HEK293 (cell line): ENCODE measurements around the gene MEGF6.

Source experiments
- CTCF ChIA-PET: fragments of 350-600 bp; formaldehyde crosslinking; extraction: SDS; loops from one replicate; lab custom pipeline; 2021; ENCODE audit warnings: antibody characterized with exemption; lab: Yijun Ruan, JAX
- POLR2A ChIA-PET: fragments of 300-600 bp; formaldehyde crosslinking; extraction: SDS; loops from one replicate; lab custom pipeline; 2020; ENCODE audit warnings: antibody characterized with exemption, inconsistent platforms; lab: Yijun Ruan, JAX
- H3K27ac ChIP-seq: fragments of 200-500 bp; sonication (Bioruptor generic); 2 replicates; pipeline ENCODE4 v1.5.1; 2014; ENCODE audit warnings: low read depth, low read length, control low read depth, inconsistent platforms; ENCODE audit errors: extremely low read depth
- H3K36me3 ChIP-seq, 2 experiments: fragments of 200-500 bp in 1 of 2; sonication (Bioruptor generic) in 1 of 2; 1 replicate in 1 of 2; 2 replicates in 1 of 2; pipeline ENCODE4 v1.5.1; 2014 to 2017; ENCODE audit warnings: inconsistent platforms in 2 of 2, low read length in 2 of 2; ENCODE audit not compliant: control insufficient read depth in 2 of 2, insufficient read depth in 1 of 2
- H3K4me1 ChIP-seq: fragments of 200-500 bp; sonication (Bioruptor generic); 2 replicates; pipeline ENCODE4 v1.5.1; 2014; ENCODE audit warnings: mild to moderate bottlenecking, low read length, inconsistent platforms; ENCODE audit not compliant: control insufficient read depth, insufficient read depth
- H3K4me3 ChIP-seq: 2 replicates; pipeline ENCODE4 v1.5.1; 2011; ENCODE audit warnings: low read depth, mild to moderate bottlenecking, control low read depth, low read length, moderate library complexity
- H3K9me3 ChIP-seq: fragments of 200-500 bp; sonication (Bioruptor generic); 2 replicates; pipeline ENCODE4 v1.5.1; 2014; ENCODE audit warnings: low read depth, low read length, inconsistent platforms; ENCODE audit not compliant: control insufficient read depth, insufficient read depth
- GFI1B ChIP-seq: fragments of 450-650 bp; formaldehyde crosslinking; IDR thresholded peaks from 2 replicates; pipeline ENCODE4 v1.5.1; 2016; ENCODE audit warnings: missing biosample characterization, missing genetic modification characterization
- GLI4 ChIP-seq: fragments of 450-650 bp; formaldehyde crosslinking; IDR thresholded peaks from 2 replicates; pipeline ENCODE4 v1.5.1; 2016; ENCODE audit warnings: missing biosample characterization, missing genetic modification characterization
- GLIS1 ChIP-seq: fragments of 450-650 bp; formaldehyde crosslinking; IDR thresholded peaks from 2 replicates; pipeline ENCODE4 v1.5.1; 2016; ENCODE audit warnings: missing biosample characterization, missing genetic modification characterization
- HOXA7 ChIP-seq: sonication (generic); formaldehyde crosslinking; IDR thresholded peaks from 2 replicates; pipeline ENCODE4 v1.8.1; 2022; ENCODE audit warnings: missing genetic modification reagents, borderline replicate concordance
- KLF1 ChIP-seq: fragments of 450-650 bp; formaldehyde crosslinking; IDR thresholded peaks from 2 replicates; pipeline ENCODE4 v1.5.1; 2016; ENCODE audit warnings: missing biosample characterization, missing genetic modification characterization
- KLF16 ChIP-seq: fragments of 450-650 bp; formaldehyde crosslinking; IDR thresholded peaks from 2 replicates; pipeline ENCODE4 v1.5.1; 2017; ENCODE audit warnings: missing biosample characterization, missing genetic modification characterization
- KLF9 ChIP-seq: fragments of 450-650 bp; formaldehyde crosslinking; IDR thresholded peaks from 2 replicates; pipeline ENCODE4 v1.5.1; 2016; ENCODE audit warnings: missing biosample characterization, missing genetic modification characterization, low read depth
- TRIM28 ChIP-seq: IDR thresholded peaks from 2 replicates; pipeline ENCODE4 v1.6.1; 2011; ENCODE audit warnings: low read length, control low read depth, borderline replicate concordance
- ZBTB8A ChIP-seq: fragments of 450-650 bp; formaldehyde crosslinking; IDR thresholded peaks from 2 replicates; pipeline ENCODE4 v1.5.1; 2016; ENCODE audit warnings: missing biosample characterization, missing genetic modification characterization
- ZNF133 ChIP-seq: fragments of 450-650 bp; formaldehyde crosslinking; IDR thresholded peaks from 2 replicates; pipeline ENCODE4 v1.5.1; 2016; ENCODE audit warnings: missing biosample characterization, missing genetic modification characterization
- ZNF2 ChIP-seq: fragments of 450-650 bp; formaldehyde crosslinking; IDR thresholded peaks from 2 replicates; pipeline ENCODE4 v1.5.1; 2016; ENCODE audit warnings: missing biosample characterization, missing genetic modification characterization
- ZNF266 ChIP-seq: fragments of 450-650 bp; formaldehyde crosslinking; IDR thresholded peaks from 2 replicates; pipeline ENCODE4 v1.5.1; 2016; ENCODE audit warnings: missing biosample characterization, missing genetic modification characterization, low read depth
- ZNF335 ChIP-seq: fragments of 450-650 bp; formaldehyde crosslinking; conservative IDR thresholded peaks from 2 replicates; pipeline ENCODE4 v1.5.1; 2016; ENCODE audit warnings: missing biosample characterization, missing genetic modification characterization
- ZNF423 ChIP-seq: fragments of 450-650 bp; formaldehyde crosslinking; IDR thresholded peaks from 2 replicates; pipeline ENCODE4 v1.5.1; 2016; ENCODE audit warnings: missing biosample characterization, missing genetic modification characterization
- ZNF629 ChIP-seq: fragments of 450-650 bp; formaldehyde crosslinking; IDR thresholded peaks from 2 replicates; pipeline ENCODE4 v1.5.1; 2017; ENCODE audit warnings: missing biosample characterization, missing genetic modification characterization
- ZNF768 ChIP-seq: fragments of 450-650 bp; formaldehyde crosslinking; IDR thresholded peaks from 2 replicates; pipeline ENCODE4 v1.5.1; 2018; ENCODE audit warnings: missing biosample characterization, mild to moderate bottlenecking, missing genetic modification characterization
- ZNF776 ChIP-seq: fragments of 450-650 bp; formaldehyde crosslinking; IDR thresholded peaks from 2 replicates; pipeline ENCODE4 v1.5.0; 2017; ENCODE audit warnings: missing biosample characterization, missing genetic modification characterization, borderline replicate concordance
- TF ChIP-seq, protein P1 (sequence below): fragments of 450-650 bp; formaldehyde crosslinking; IDR thresholded peaks from 2 replicates; pipeline ENCODE4 v1.5.1; 2016; ENCODE audit warnings: missing biosample characterization, missing genetic modification characterization
- TF ChIP-seq, protein P2 (sequence below): fragments of 450-650 bp; formaldehyde crosslinking; IDR thresholded peaks from 2 replicates; pipeline ENCODE4 v1.5.1; 2017; ENCODE audit warnings: missing biosample characterization, mild to moderate bottlenecking, missing genetic modification characterization, moderate library complexity
- TF ChIP-seq, protein P3 (sequence below): fragments of 450-650 bp; formaldehyde crosslinking; IDR thresholded peaks from 2 replicates; pipeline ENCODE4 v1.5.1; 2016; ENCODE audit warnings: missing biosample characterization, missing genetic modification characterization
- TF ChIP-seq, protein P4 (sequence below): fragments of 450-650 bp; formaldehyde crosslinking; conservative IDR thresholded peaks from 2 replicates; pipeline ENCODE4 v1.5.1; 2016; ENCODE audit warnings: low read depth, missing biosample characterization, missing genetic modification characterization
- TF ChIP-seq, protein P5 (sequence below): fragments of 450-650 bp; formaldehyde crosslinking; IDR thresholded peaks from 2 replicates; pipeline ENCODE4 v1.5.1; 2016; ENCODE audit warnings: missing biosample characterization, missing genetic modification characterization, low read depth

Gene MEGF6

DNA sequence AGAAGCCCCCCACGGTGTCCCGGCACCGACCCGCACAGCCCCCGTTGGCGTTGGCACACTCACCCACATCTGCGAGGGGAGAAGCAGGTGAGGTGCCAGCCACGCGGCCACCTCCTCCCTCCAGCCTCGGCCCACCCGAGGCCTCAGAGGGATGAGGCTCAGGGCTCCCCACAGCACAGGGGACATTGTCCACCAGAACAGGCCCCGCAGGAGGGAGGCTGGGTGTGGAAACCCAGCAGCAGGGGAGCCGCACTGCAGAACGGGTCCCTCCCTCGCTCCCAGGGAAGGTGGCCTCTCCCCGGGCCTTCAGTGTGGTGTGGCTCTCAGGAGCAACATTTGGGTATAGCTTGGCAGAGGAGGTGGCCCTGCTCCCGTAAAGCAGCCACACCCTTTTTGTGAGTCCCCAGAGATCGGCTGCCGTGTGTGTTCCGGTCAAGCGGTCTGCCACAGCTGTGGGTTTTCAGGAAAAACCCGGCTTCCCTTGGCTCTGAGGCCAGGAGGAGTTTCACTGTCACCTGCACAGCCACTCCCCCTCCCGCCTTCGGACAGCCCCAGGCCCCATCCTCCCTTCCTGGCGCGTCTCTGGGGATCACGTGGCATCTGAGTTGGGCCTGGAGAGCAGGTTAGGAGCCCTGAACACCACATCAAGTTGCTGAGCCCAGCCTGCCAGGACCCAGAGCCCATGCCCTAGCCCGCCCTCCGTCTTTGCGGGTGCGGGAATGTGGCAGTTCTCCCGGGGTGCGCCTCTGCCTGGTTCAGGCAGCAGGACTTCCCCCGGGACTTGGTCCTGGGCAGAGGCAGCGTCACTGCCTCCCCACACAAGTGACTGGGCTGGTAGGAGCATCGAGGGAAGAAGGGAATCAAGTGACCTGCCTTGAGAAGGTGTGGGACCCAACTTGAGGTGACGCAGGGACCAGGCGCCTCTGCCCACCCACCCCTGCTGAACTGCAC lies 64.0 kb downstream of the MEGF6 start (continued):
- TF ChIP-seq HOXA7 (no peak), ZNF629 (tag by site-specific recombination) (no peak), ZNF335 (tag by site-specific recombination) (no peak), GLIS1 (tag by site-specific recombination) (peak; percentile 33; the same call in 1 of the 2 replicates), ZNF423 (tag by site-specific recombination) (0 out of 2 replicates have a peak, but pooled peaks have one; percentile 10), KLF1 (tag by site-specific recombination) (peak; percentile 95), GLI4 (tag by site-specific recombination) (no peak), KLF16 (tag by site-specific recombination) (no peak), ZNF266 (no peak), ZNF768 (tag by site-specific recombination) (no peak), ZBTB8A (tag by site-specific recombination) (no peak), GFI1B (tag by site-specific recombination) (no peak), TRIM28 (0 out of 2 replicates have a peak, but pooled peaks have one; percentile 26)
- TF ChIP-seq, protein P1, sequence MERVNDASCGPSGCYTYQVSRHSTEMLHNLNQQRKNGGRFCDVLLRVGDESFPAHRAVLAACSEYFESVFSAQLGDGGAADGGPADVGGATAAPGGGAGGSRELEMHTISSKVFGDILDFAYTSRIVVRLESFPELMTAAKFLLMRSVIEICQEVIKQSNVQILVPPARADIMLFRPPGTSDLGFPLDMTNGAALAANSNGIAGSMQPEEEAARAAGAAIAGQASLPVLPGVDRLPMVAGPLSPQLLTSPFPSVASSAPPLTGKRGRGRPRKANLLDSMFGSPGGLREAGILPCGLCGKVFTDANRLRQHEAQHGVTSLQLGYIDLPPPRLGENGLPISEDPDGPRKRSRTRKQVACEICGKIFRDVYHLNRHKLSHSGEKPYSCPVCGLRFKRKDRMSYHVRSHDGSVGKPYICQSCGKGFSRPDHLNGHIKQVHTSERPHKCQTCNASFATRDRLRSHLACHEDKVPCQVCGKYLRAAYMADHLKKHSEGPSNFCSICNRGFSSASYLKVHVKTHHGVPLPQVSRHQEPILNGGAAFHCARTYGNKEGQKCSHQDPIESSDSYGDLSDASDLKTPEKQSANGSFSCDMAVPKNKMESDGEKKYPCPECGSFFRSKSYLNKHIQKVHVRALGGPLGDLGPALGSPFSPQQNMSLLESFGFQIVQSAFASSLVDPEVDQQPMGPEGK (tag by site-specific recombination) = 0 out of 2 replicates have a peak, but pooled peaks have one; percentile 14
- TF ChIP-seq, protein P2, sequence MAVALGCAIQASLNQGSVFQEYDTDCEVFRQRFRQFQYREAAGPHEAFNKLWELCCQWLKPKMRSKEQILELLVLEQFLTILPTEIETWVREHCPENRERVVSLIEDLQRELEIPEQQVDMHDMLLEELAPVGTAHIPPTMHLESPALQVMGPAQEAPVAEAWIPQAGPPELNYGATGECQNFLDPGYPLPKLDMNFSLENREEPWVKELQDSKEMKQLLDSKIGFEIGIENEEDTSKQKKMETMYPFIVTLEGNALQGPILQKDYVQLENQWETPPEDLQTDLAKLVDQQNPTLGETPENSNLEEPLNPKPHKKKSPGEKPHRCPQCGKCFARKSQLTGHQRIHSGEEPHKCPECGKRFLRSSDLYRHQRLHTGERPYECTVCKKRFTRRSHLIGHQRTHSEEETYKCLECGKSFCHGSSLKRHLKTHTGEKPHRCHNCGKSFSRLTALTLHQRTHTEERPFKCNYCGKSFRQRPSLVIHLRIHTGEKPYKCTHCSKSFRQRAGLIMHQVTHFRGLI = no peak
- TF ChIP-seq, protein P3, sequence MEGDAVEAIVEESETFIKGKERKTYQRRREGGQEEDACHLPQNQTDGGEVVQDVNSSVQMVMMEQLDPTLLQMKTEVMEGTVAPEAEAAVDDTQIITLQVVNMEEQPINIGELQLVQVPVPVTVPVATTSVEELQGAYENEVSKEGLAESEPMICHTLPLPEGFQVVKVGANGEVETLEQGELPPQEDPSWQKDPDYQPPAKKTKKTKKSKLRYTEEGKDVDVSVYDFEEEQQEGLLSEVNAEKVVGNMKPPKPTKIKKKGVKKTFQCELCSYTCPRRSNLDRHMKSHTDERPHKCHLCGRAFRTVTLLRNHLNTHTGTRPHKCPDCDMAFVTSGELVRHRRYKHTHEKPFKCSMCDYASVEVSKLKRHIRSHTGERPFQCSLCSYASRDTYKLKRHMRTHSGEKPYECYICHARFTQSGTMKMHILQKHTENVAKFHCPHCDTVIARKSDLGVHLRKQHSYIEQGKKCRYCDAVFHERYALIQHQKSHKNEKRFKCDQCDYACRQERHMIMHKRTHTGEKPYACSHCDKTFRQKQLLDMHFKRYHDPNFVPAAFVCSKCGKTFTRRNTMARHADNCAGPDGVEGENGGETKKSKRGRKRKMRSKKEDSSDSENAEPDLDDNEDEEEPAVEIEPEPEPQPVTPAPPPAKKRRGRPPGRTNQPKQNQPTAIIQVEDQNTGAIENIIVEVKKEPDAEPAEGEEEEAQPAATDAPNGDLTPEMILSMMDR (tag by site-specific recombination) = no peak

DNA sequence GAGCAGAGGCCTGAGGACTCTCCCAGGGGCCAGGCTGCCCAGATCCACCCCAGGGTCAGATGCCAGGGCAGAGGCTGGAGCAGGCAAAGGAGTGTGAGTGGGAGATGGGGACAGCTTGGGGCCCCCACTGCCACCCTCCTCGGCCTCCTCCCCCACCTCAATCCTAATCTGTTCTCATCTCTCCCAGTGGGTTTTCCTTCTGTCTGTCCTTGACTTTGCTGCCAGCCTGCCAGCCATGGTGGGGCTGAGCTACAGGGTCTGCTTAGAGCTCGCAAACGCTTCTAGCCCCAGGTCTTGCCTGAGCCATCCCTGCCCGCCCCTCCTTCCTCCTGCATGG lies 65.3 kb downstream of the MEGF6 start:
- POLR2A ChIA-PET = no interaction called here
- CTCF ChIA-PET = interaction anchor here (1.0 to 1.2 kb wide), 2 partner anchors 62 to 68 kb away, joined by 3 to 5 read pairs; no protein-coding TSS in a partner anchor
- TF ChIP-seq, protein P4, sequence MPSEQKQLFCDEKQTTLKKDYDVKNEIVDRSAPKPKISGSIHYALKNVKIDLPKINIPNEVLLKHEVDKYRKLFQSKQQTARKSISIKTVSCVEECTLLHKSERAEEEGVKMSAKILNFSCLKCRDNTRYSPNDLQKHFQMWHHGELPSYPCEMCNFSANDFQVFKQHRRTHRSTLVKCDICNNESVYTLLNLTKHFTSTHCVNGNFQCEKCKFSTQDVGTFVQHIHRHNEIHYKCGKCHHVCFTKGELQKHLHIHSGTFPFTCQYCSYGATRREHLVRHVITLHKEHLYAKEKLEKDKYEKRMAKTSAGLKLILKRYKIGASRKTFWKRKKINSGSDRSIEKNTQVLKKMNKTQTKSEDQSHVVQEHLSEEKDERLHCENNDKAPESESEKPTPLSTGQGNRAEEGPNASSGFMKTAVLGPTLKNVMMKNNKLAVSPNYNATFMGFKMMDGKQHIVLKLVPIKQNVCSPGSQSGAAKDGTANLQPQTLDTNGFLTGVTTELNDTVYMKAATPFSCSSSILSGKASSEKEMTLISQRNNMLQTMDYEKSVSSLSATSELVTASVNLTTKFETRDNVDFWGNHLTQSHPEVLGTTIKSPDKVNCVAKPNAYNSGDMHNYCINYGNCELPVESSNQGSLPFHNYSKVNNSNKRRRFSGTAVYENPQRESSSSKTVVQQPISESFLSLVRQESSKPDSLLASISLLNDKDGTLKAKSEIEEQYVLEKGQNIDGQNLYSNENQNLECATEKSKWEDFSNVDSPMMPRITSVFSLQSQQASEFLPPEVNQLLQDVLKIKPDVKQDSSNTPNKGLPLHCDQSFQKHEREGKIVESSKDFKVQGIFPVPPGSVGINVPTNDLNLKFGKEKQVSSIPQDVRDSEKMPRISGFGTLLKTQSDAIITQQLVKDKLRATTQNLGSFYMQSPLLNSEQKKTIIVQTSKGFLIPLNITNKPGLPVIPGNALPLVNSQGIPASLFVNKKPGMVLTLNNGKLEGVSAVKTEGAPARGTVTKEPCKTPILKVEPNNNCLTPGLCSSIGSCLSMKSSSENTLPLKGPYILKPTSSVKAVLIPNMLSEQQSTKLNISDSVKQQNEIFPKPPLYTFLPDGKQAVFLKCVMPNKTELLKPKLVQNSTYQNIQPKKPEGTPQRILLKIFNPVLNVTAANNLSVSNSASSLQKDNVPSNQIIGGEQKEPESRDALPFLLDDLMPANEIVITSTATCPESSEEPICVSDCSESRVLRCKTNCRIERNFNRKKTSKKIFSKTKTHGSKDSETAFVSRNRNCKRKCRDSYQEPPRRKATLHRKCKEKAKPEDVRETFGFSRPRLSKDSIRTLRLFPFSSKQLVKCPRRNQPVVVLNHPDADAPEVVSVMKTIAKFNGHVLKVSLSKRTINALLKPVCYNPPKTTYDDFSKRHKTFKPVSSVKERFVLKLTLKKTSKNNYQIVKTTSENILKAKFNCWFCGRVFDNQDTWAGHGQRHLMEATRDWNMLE (tag by site-specific recombination) = no peak
- TF ChIP-seq ZNF776 = no peak
- TF ChIP-seq KLF9 (tag by site-specific recombination) = no peak
- TF ChIP-seq ZNF2 = no peak
- TF ChIP-seq, protein P5, sequence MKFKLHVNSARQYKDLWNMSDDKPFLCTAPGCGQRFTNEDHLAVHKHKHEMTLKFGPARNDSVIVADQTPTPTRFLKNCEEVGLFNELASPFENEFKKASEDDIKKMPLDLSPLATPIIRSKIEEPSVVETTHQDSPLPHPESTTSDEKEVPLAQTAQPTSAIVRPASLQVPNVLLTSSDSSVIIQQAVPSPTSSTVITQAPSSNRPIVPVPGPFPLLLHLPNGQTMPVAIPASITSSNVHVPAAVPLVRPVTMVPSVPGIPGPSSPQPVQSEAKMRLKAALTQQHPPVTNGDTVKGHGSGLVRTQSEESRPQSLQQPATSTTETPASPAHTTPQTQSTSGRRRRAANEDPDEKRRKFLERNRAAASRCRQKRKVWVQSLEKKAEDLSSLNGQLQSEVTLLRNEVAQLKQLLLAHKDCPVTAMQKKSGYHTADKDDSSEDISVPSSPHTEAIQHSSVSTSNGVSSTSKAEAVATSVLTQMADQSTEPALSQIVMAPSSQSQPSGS (tag by site-specific recombination) = no peak
- TF ChIP-seq ZNF133 (tag by site-specific recombination) = no peak
- Histone ChIP-seq H3K27ac (no peak overlapping the region), H3K36me3 (no peaks in the 10 kb centered on the region), H3K9me3 (no peaks in the 10 kb centered on the region), H3K4me1 (peaks cover 3% of the 10 kb centered on the region; the same call in 1 of the 2 replicates), H3K4me3 (no peak overlapping the region)
